Skeletal muscle satellite cell (primary cell): Measurements from ENCODE around the gene FGD3.

ENCODE experiments used
- H3K27me3 ChIP-seq: 2 replicates; pipeline ENCODE4 v1.7.0; 2013; ENCODE audit warnings: low read length; ENCODE audit not compliant: control insufficient read depth, insufficient read depth
- H3K36me3 ChIP-seq: 2 replicates; pipeline ENCODE4 v1.7.0; 2013; ENCODE audit warnings: mild to moderate bottlenecking, control low read depth, low read length; ENCODE audit not compliant: insufficient read depth
- H3K4me1 ChIP-seq: 2 replicates; pipeline ENCODE4 v1.7.0; 2013; ENCODE audit warnings: low read length; ENCODE audit not compliant: control insufficient read depth, insufficient read depth
- H3K4me2 ChIP-seq: 2 replicates; pipeline ENCODE4 v1.7.0; 2013; ENCODE audit warnings: mild to moderate bottlenecking, low read length
- H3K4me3 ChIP-seq: 2 replicates; pipeline ENCODE4 v1.7.0; 2013; ENCODE audit warnings: low read length
- H3K9ac ChIP-seq: 2 replicates; pipeline ENCODE4 v1.7.0; 2013; ENCODE audit warnings: mild to moderate bottlenecking, low read depth, low read length, moderate library complexity
- H3K9me3 ChIP-seq: replicated peaks from 2 replicates; pipeline ENCODE4 v1.7.0; 2013; ENCODE audit warnings: mild to moderate bottlenecking, control low read depth, low read length

FGD3 gene

DNA sequence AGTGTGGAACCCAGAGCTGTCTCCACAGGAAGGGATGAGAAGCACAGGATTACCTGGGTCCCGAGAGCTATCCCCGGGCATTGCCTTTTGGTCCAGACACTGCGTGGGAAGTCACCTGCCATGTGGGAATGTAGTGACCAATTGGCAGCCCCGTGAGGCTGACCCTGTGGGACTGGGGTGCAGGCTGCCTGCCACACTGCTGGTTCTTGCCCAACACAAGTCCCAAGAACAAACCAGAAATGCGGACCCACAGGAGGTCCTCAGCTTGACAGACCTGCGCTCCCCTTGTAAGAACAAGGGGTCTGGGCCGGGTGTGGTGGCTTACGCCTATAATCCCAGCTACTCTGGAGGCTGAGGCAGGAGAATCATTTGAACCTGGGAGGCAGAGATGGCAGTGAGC lies 2.4 kb upstream of the FGD3 start:
- no peaks in the 10 kb centered on the region for H3K9me3 ChIP-seq
- H3K27me3 ChIP-seq = peaks cover 35% of the 10 kb centered on the region
- no peaks in the 10 kb centered on the region for H3K36me3 ChIP-seq
- H3K4me3 ChIP-seq = no peak overlapping the region
- no peak overlapping the region for H3K9ac ChIP-seq
- H3K4me2 ChIP-seq = no peak overlapping the region
- no peaks in the 10 kb centered on the region for H3K4me1 ChIP-seq

DNA sequence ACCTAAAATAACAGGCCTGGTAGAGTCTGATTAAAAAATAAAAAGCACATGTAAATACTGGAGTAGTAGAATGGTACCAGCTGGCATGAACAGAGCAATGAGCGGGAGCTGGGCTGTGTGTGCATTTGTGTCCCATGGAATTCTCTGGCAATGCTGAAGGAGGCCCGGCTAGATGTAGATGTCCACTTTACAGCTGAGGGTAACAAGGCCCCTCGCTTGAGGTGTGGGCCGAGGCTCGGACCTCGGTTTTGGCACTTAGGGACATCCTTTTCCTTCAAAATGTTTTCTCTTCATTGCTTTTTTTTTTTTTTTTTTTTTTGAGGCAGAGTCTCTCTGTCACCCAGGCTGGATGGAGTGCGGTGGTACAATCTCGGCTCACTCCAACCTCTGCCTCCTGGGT lies 1.5 kb upstream of the FGD3 start:
- no peak overlapping the region for H3K9ac ChIP-seq
- no peaks in the 10 kb centered on the region for H3K4me1 ChIP-seq
- H3K36me3 ChIP-seq = no peaks in the 10 kb centered on the region
- H3K27me3 ChIP-seq = peaks cover 41% of the 10 kb centered on the region
- no peak overlapping the region for H3K4me3 ChIP-seq
- H3K4me2 ChIP-seq = no peak overlapping the region
- H3K9me3 ChIP-seq = no peaks in the 10 kb centered on the region

- peaks cover 36% of the 10 kb centered on the region for H3K27me3 ChIP-seq
- H3K9me3 ChIP-seq = no peaks in the 10 kb centered on the region
- H3K36me3 ChIP-seq = no peaks in the 10 kb centered on the region
- H3K4me1 ChIP-seq = no peaks in the 10 kb centered on the region
- H3K4me3 ChIP-seq = no peak overlapping the region
- no peak overlapping the region for H3K4me2 ChIP-seq
- H3K9ac ChIP-seq = no peak overlapping the region
These were observed 763 bp downstream of the FGD3 start for GRCh38 chr9:92948038-92948534.

DNA sequence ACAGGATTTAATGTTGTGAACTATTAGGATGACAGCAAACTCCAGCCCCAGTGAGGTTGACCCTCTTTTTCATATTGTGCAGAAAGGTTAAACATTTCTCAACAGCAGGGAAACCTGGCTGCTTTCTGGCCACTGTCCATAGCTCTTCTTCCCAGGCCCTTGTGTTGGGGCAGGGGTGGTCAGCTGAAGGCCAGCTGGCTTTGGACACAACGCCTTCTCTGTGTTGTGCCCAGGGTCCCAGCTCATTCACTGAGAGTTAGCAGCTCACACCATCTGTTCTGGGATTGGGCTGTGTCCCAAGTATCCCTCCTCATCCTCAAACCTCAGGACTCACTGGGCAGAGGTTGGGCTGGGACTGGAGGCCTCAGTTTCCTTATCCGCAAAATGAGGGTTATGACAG lies 1.3 kb downstream of the FGD3 start:
- H3K9ac ChIP-seq = no peak overlapping the region
- H3K4me3 ChIP-seq = no peak overlapping the region
- H3K9me3 ChIP-seq = no peaks in the 10 kb centered on the region
- no peak overlapping the region for H3K4me2 ChIP-seq
- H3K4me1 ChIP-seq = peaks cover 3% of the 10 kb centered on the region
- peaks cover 36% of the 10 kb centered on the region for H3K27me3 ChIP-seq
- H3K36me3 ChIP-seq = no peaks in the 10 kb centered on the region

GRCh38 chr9:92949266-92949982 lies 2.1 kb downstream of the FGD3 start:
- Histone ChIP-seq H3K36me3 (no peaks in the 10 kb centered on the region), H3K4me3 (no peak overlapping the region), H3K27me3 (peaks cover 36% of the 10 kb centered on the region), H3K9ac (no peak overlapping the region), H3K4me2 (no peak overlapping the region), H3K9me3 (no peaks in the 10 kb centered on the region), H3K4me1 (peaks cover 9% of the 10 kb centered on the region)

DNA sequence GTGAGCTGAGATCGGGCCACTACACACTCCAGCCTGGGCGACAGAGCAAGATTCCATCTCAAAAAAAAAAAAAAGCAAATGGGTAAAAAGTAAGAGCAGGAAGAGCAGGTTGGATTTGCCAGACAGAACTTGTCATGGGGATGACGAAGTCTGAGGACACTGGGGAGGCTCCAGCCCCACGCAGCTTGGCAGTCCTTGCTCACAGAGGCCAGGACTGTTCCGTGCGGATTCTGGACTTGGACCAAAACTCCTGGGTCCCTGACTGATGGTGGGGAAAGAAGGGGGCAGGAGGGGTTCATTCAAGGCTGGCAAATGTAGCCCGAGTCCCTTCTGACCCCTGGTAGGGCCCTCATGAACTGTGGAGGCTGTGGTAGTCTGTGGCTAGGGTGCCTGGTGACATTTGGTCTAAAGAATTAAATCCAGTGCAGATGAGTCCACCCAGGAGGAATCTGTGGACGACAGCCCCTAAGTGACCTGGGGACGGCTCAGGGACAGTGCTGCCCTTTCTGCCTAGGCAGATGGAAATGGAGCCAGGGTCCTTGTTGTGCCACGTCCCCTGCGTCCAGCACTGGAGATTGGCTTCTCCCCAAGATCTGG lies 3.1 kb downstream of the FGD3 start:
- peaks cover 36% of the 10 kb centered on the region for H3K27me3 ChIP-seq
- no peak overlapping the region for H3K4me3 ChIP-seq
- H3K9ac ChIP-seq = no peak overlapping the region
- H3K36me3 ChIP-seq = no peaks in the 10 kb centered on the region
- no peak overlapping the region for H3K4me2 ChIP-seq
- no peaks in the 10 kb centered on the region for H3K9me3 ChIP-seq
- peaks cover 11% of the 10 kb centered on the region for H3K4me1 ChIP-seq

DNA sequence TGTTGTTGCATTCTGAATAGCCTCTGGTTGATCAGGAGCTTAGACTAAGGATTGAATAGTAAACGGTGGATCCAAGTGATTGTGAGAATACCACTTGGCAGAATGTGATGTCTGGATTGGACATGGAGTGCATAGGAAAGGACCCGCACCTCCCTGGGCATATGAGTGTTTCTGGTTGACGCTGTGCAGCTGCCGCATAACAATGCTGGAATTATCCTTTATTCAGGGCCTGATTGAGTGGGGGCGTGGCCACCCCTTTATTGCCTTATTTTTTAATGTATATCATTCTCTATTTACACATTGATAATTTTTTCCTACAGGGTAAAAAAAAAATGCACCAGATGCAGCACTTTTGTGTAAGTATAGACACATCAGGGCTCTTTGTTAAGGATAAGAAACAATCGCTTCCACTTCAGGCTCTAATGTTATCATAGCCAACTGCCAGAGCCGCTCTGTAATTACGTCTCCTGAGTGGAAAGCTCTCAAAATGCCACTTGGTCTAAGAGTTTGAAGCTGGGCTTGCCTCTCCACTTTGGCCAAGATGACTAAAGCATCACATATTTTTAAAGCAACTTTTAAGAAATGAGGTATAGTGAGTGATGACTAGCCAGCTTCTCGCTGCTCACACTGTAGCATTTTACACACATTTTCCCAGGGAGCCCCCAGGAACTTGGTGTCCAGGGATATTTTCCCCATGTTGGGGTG lies 5.7 kb downstream of the FGD3 start:
- Histone ChIP-seq H3K27me3 (peaks cover 23% of the 10 kb centered on the region), H3K36me3 (no peaks in the 10 kb centered on the region), H3K4me3 (no peak overlapping the region), H3K4me2 (no peak overlapping the region), H3K4me1 (peaks cover 11% of the 10 kb centered on the region), H3K9ac (no peak overlapping the region), H3K9me3 (no peaks in the 10 kb centered on the region)

GRCh38 chr9:92954049-92954861 lies 6.9 kb downstream of the FGD3 start:
- no peak overlapping the region for H3K9ac ChIP-seq
- no peak overlapping the region for H3K4me3 ChIP-seq
- peaks cover 12% of the 10 kb centered on the region for H3K27me3 ChIP-seq
- peaks cover 11% of the 10 kb centered on the region for H3K4me1 ChIP-seq
- H3K4me2 ChIP-seq = no peak overlapping the region
- H3K36me3 ChIP-seq = no peaks in the 10 kb centered on the region
- H3K9me3 ChIP-seq = no peaks in the 10 kb centered on the region

- Histone ChIP-seq H3K4me3 (no peak overlapping the region), H3K4me2 (no peak overlapping the region), H3K36me3 (no peaks in the 10 kb centered on the region), H3K4me1 (peaks cover 11% of the 10 kb centered on the region), H3K27me3 (peaks cover 8% of the 10 kb centered on the region), H3K9me3 (no peaks in the 10 kb centered on the region), H3K9ac (no peak overlapping the region)
These were observed 7.6 kb downstream of the FGD3 start for GRCh38 chr9:92954886-92955285.

DNA sequence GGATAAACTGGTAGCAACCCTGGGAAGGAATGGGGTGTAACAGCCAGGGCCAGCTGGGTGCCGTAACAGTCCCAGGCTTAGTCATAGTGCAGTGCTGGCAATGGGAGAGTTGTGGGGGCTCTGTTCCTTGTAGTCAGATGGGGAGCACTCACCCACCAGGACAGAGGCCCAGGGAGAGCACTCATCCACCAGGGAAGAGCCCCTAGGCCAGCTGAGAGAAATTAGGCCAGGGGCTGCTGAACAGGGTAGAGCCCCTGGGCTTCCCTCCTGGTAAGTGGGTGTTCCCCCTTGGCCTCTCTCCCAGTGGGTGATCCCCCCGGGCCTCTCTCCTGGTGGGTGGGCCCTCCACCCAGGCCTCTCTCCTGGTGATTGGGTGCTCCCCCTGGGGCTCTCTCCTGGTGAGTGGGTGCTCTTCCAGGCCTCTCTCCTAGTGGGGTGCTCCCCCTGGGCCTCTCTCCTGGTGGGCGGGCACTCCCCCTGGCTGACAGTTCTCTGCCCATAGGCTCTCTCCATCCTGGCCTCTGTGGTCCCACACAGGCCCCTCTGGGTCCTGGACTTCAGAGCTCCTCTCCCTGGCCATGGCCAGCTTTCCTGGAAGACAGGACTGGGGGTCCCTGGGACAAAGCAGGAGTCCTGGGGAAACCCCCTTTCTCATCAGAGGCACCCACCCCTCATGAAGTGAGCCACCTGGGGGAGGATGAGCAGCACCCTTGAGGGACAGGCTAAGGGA lies 13.4 kb downstream of the FGD3 start:
- H3K27me3 ChIP-seq = peaks cover 3% of the 10 kb centered on the region
- H3K4me2 ChIP-seq = no peak overlapping the region
- no peak overlapping the region for H3K9ac ChIP-seq
- H3K4me1 ChIP-seq = no peaks in the 10 kb centered on the region
- peaks cover 4% of the 10 kb centered on the region for H3K9me3 ChIP-seq
- no peak overlapping the region for H3K4me3 ChIP-seq
- no peaks in the 10 kb centered on the region for H3K36me3 ChIP-seq
